OCI-LY7 (cell line): ENCODE measurements around the gene OXCT2. TPM values are rescaled to one million over a fixed set of nuclear protein-coding genes. Genes with fewer than 3 reads are reported as not detected.

Experiments
- BruUV-seq: library from RNA; stranded (reverse); fragments of 400-500 nt; replicated peaks from 2 replicates; lab custom pipeline; 2021; lab: Mats Ljungman, UMichigan
- CTCF ChIA-PET: fragments of 300-600 bp; sonication (Branson Sonifier 250); formaldehyde crosslinking; loops from one replicate; lab custom pipeline; 2022; ENCODE audit warnings: antibody characterized with exemption; ENCODE audit not compliant: unreplicated experiment; lab: Charles Lee
- POLR2A ChIA-PET: fragments of 300-600 bp; sonication (Branson Sonifier 250); formaldehyde crosslinking; loops from one replicate; lab custom pipeline; 2022; ENCODE audit warnings: antibody characterized with exemption; lab: Charles Lee
- DNase-seq: peaks from one replicate; pipeline ENCODE4 v3.0.0-alpha.2; 2015; ENCODE audit warnings: low spot score
- H2AFZ ChIP-seq: fragments of 200-600 bp; sonication (generic), shearing (Covaris generic); 2 replicates; pipeline ENCODE4 v1.6.1; 2014; ENCODE audit warnings: mild to moderate bottlenecking, antibody characterized with exemption, low read length, moderate library complexity
- H3K27ac ChIP-seq: fragments of 200-600 bp; sonication (generic); 2 replicates; pipeline ENCODE4 v1.5.1; 2014; ENCODE audit warnings: mixed run types, low read depth, mild to moderate bottlenecking, moderate library complexity, low read length, inconsistent platforms; ENCODE audit not compliant: poor library complexity, severe bottlenecking
- H3K36me3 ChIP-seq: fragments of 200-600 bp; sonication (generic); 2 replicates; pipeline ENCODE4 v1.6.1; 2014; ENCODE audit warnings: mild to moderate bottlenecking, antibody characterized with exemption, low read length, moderate library complexity, mixed read lengths; ENCODE audit not compliant: insufficient read depth
- H3K4me1 ChIP-seq: fragments of 200-600 bp; sonication (generic); 2 replicates; pipeline ENCODE4 v1.5.1; 2014; ENCODE audit warnings: mild to moderate bottlenecking, low read length; ENCODE audit not compliant: insufficient read depth, poor library complexity, severe bottlenecking
- H3K4me2 ChIP-seq: fragments of 200-600 bp; sonication (generic); 2 replicates; pipeline ENCODE4 v1.6.1; 2014; ENCODE audit warnings: mild to moderate bottlenecking, low read length
- H3K4me3 ChIP-seq: fragments of 200-600 bp; sonication (generic); 2 replicates; pipeline ENCODE4 v1.5.1; 2014; ENCODE audit warnings: mild to moderate bottlenecking, low read depth, low read length; ENCODE audit not compliant: poor library complexity, severe bottlenecking
- H3K79me2 ChIP-seq: fragments of 200-600 bp; sonication (generic); 2 replicates; pipeline ENCODE4 v1.6.1; 2016; ENCODE audit warnings: low read depth, mild to moderate bottlenecking, low read length, moderate library complexity, mixed read lengths; ENCODE audit not compliant: insufficient read depth
- H3K9me2 ChIP-seq: fragments of 200-600 bp; sonication (generic); 2 replicates; pipeline ENCODE4 v1.6.1; 2016; ENCODE audit warnings: mild to moderate bottlenecking, low read length, mixed read lengths; ENCODE audit not compliant: insufficient read depth
- H3K9me3 ChIP-seq: fragments of 200-600 bp; sonication (generic); 2 replicates; pipeline ENCODE4 v1.6.1; 2014; ENCODE audit warnings: mild to moderate bottlenecking, mixed run types, low read length, mixed read lengths
- H4K20me1 ChIP-seq: fragments of 200-600 bp; sonication (generic); 2 replicates; pipeline ENCODE4 v1.6.1; 2014; ENCODE audit warnings: mild to moderate bottlenecking, antibody characterized with exemption, low read length, moderate library complexity, mixed read lengths; ENCODE audit not compliant: insufficient read depth
- EZH2phosphoT487 ChIP-seq: fragments of 200-600 bp; sonication (generic); IDR thresholded peaks from 2 replicates; pipeline ENCODE4 v1.6.1; 2018; ENCODE audit warnings: low read depth, borderline replicate concordance, mild to moderate bottlenecking, mixed run types, antibody characterized with exemption, low read length, moderate library complexity, mixed read lengths
- intact Hi-C: fragments of 100-400 bp; cut with micrococcal nuclease; formaldehyde crosslinking; loops from one replicate; pipeline ENCODE4 v1.10.0; 2022; ENCODE audit not compliant: unreplicated experiment
- total RNA-seq, 2 experiments: library from RNA; depleted of rRNA in 1 of 2; stranded (reverse); fragments of >200 nt in 1 of 2; shearing (Covaris generic) in 1 of 2; gene quantifications; 2 replicates each; pipeline ENCODE4 v1.2.3, GENCODE V29; 2014 to 2022
- TF ChIP-seq, protein P1 (sequence below): fragments of 200-600 bp; sonication (generic); conservative IDR thresholded peaks from 2 replicates; pipeline ENCODE4 v1.5.1; 2014; ENCODE audit warnings: mild to moderate bottlenecking, antibody characterized with exemption, low read length, moderate library complexity, mixed read lengths

Gene OXCT2
- total RNA-seq, 2 experiments from 2014 or later, result 0.17 to 0.79 TPM

DNA sequence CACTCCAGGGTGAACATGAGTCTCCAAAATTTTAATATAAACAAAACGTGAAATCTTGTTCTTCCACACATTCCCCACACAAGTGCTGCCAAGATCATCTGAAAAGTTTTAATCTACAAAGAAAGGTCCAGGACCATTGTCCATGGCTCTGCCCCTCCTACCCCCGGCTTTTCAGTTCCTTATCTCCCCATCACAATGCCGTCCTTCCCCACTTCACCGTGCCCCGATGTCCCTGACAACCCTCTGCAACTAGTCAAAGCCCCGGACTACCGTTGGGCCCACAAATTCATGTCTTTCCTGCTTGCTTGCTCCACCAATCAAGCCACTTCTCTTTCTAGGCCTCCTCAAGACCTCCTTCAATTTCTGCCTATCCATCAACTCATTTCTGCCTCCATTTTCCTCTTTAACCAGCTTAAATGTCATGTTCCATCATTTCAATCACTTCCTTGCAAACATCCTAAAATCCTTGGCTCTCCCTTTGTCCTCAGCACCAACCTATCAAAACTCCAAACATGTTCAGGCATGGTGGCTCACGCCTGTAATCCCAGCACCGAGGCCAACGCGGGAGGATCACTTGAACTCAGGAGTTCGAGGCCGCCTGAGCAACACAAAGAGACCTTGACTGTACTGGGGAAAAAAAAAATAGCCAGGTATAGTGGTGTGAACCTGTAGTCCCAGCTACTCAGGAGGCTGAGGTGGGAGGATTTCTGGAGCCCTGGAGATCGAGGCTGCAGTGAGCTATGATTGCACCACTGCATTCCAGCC, 31.5 kb upstream of the OXCT2 start:
- Histone ChIP-seq H3K4me3 (no peak overlapping the region), H3K9me2 (no peaks in the 10 kb centered on the region), H3K4me2 (no peak overlapping the region), H3K4me1 (peaks cover 11% of the 10 kb centered on the region), H3K27ac (no peak overlapping the region), H3K36me3 (no peaks in the 10 kb centered on the region), H2AFZ (no peak overlapping the region), H3K9me3 (no peaks in the 10 kb centered on the region), H3K79me2 (no peaks in the 10 kb centered on the region), H4K20me1 (no peaks in the 10 kb centered on the region)
- TF ChIP-seq, protein P1, sequence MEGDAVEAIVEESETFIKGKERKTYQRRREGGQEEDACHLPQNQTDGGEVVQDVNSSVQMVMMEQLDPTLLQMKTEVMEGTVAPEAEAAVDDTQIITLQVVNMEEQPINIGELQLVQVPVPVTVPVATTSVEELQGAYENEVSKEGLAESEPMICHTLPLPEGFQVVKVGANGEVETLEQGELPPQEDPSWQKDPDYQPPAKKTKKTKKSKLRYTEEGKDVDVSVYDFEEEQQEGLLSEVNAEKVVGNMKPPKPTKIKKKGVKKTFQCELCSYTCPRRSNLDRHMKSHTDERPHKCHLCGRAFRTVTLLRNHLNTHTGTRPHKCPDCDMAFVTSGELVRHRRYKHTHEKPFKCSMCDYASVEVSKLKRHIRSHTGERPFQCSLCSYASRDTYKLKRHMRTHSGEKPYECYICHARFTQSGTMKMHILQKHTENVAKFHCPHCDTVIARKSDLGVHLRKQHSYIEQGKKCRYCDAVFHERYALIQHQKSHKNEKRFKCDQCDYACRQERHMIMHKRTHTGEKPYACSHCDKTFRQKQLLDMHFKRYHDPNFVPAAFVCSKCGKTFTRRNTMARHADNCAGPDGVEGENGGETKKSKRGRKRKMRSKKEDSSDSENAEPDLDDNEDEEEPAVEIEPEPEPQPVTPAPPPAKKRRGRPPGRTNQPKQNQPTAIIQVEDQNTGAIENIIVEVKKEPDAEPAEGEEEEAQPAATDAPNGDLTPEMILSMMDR, result no peak
- no peak for TF ChIP-seq EZH2phosphoT487
- CTCF ChIA-PET, result no interaction called here
- no TSS peak for BruUV-seq
- intact Hi-C loops, result no loop called here
- DNase-seq, result no peak
- POLR2A ChIA-PET, result interaction anchor here (0.6 to 0.7 kb wide), 2 partner anchors 58 to 237 kb away, joined by 3 to 6 read pairs; no protein-coding TSS in a partner anchor

DNA sequence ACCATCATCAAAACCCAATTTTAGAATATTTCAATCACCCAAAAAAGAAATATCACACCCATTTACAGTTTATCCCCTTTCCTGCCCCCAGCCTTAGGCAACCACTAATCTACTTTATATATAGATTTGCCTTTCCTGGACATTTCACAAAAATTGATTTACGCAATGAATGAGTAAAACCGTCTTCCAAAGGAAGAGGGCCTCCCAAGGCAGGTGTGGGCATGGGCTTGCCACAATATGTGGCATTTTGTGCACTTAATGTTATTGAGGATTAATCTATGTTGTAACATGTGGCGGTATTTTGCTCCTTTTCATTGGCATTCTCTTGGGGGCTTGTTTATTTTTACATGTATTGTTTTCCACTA, 29.3 kb upstream of the OXCT2 start:
- ChIA-PET POLR2A (interaction anchor here (0.6 kb wide), 2 partner anchors 17 to 991 kb away, joined by 3 read pairs; no protein-coding TSS in a partner anchor), CTCF (no interaction called here)
- Histone ChIP-seq H4K20me1 (no peaks in the 10 kb centered on the region), H3K4me1 (peaks cover 11% of the 10 kb centered on the region), H3K9me3 (no peaks in the 10 kb centered on the region), H3K27ac (no peak overlapping the region), H3K36me3 (no peaks in the 10 kb centered on the region), H3K9me2 (no peaks in the 10 kb centered on the region), H3K4me2 (no peak overlapping the region), H3K79me2 (no peaks in the 10 kb centered on the region), H2AFZ (no peak overlapping the region), H3K4me3 (no peak overlapping the region)
- intact Hi-C loops, result no loop called here
- DNase-seq, result no peak
- no TSS peak for BruUV-seq
- TF ChIP-seq, protein P1, result no peak
- no peak for TF ChIP-seq EZH2phosphoT487
